HG03039 (cell line): ENCODE results near the gene ZFAND3.

ENCODE experiments used
- ATAC-seq: cut with Tn5 transposase; IDR thresholded peaks from one replicate; pipeline ENCODE4 v1.9.1; 2021; ENCODE audit warnings: mild to moderate bottlenecking, moderate library complexity; ENCODE audit not compliant: unreplicated experiment

ZFAND3 gene

DNA sequence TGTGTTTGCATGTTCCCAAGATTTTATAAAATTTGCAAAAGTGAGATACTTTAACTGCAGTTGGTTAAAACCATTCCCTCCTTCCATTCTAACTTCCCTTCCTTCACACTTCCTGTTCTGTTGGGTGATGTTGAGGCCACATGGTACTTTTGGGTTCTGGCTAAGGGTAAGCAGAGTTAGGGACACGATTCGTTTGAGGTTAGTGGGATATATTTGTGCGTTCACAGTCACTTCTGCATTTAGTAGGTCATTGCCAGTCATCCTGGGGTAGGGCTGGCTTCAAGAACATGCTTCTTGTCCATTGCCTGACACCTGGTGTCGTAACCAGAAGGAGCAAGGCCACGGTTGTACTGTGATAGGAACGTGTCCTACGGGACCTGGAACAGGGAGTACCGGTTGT, 340.1 kb downstream of the ZFAND3 start:
- ATAC-seq: no peak

DNA sequence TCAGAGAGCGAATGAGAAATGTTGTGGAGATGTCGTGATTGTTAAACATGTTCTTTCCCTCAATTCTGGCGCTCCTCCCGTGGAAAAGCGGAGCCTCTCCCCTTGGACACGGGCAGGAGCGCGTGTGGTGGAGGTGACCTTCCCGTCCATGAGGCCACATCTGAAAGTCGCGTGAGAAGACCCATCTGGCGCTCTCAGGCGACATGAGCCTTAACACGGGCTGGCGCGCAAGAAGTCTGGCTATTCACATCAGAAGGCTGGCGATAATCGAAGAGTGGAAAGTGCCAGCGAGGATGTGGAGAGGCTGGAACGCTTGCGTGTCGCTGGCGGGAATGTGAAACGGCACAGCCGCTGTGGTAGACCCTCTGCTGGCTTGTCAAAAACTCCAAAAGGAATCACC, 341.3 kb downstream of the ZFAND3 start:
- ATAC-seq: no peak

DNA sequence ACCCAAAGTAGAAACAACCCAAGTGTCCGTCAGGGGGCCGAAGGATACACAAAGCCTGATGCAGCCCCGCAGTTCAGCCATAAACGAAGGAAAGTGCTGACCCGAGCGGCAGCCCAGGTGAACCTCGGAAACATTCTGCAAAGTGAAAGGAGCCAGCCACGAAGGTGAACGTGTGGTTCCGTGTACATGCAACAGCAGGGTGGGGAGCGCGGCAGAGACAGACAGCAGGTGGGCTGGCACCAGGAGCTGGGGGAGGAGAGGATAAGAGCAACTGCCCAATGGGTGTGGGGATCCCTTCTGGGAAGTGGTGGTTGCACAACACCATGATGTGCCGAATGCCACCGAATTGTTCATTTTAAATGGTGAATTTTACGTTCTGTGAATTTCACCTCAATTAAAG, 341.8 kb downstream of the ZFAND3 start:
- ATAC-seq: no peak

- ATAC-seq: no peak
These were observed 342.4 kb downstream of the ZFAND3 start for GRCh38 chr6:38161754-38162492.

DNA sequence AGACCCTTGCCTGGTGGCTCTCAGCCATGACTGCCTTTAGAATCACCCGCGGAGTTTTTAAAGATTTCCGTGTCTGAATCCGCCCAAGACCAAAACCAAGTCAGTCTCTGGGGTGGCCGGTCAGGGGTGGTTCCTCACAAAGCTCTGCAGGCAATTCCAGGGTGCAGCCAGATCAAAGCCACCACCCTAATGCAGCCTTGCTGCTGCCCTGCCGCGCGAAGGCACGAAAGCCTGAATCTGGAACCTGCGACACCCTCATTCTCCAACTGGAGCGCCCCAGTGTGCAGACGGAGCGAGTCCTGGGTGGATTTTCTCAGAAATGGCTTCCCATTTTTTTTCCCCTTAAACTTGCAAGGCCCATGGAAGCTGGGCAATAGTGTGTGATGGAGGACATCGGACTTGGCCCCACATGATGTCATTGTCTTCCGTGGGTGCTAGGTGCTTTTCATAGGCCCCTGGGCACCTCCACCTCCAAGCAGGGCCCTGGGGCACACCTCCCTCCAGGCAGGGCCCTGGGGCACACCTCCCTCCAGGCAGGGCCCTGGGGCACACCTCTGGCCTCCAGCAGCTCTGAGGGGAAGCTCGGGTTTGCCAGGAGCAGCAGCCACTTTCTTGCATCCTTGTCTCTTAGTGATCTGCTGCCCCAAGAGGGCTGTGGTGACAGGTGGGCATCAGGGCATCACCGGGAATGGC, 343.1 kb downstream of the ZFAND3 start:
- ATAC-seq: no peak

DNA sequence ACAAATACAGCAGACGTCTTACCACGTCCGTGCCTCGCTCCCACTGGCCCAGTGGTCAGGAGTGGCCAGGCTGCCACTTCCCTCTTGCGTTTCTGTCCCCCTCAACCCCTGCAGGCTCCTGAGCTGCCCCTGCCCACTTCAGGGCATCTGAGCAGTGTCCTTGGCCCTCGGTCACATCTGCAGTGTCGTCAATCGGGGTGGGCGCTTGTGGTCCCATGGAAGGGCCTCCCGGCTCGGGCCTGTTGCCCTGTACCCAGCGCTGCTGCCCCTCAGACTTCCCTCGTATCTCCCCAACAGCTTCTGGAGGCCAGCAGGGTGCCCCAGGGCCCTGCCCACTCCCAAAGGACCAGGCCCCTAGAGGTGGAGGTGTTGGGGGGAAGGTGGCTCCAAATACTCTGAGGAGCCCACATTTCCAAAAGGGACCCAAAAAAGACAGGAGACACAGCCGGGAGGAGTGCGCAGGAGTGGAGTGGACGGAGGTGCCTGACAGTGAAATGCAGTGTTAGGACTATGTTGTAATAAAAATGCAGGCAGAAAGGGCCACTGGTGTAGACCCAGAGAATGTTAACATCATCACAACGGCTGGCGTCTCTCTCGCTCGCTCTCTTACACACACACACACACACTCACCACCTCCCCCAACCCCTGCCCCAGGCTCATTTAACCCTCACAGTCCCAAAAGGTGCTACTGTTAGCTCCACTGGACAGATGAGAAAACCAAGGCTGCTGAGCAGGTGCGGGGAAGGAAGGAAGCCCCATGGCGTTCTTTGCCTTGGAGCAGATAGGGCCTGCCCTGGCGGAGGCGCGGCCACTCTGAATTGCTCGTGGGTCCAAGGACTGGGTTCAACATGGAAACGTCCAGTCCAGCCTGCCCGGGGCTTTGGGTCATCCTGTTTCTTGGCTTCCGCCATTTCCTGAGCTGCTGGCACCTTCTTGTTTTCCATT, 343.9 kb downstream of the ZFAND3 start:
- ATAC-seq: no peak

- no peak for ATAC-seq
These were observed 344.6 kb downstream of the ZFAND3 start for GRCh38 chr6:38164131-38164481.

DNA sequence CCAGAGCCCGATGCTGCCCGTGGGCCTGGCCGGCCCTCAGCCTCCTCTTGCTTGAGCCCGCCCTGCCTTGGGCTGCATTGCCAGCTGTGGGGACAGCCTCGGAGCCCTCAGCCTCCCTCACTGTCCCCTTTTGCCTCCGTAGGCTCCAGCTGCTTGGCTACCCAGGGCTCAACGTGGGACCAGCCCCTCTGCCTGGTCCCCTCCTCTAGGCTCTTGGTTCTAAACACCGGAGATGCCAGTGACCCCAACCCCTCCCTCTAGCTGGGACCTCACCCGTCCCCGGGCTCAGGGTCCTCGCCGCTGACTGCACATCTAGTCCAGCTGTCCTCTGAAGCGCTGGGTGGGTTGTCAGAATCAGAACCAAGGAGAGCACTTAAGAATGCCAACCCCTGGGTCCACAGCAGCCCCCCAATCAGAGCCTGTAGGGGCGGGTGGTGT, 345.2 kb downstream of the ZFAND3 start:
- no peak for ATAC-seq

GRCh38 chr6:38166411-38167240, 347.1 kb downstream of the ZFAND3 start:
- no peak for ATAC-seq

GRCh38 chr6:38167598-38167997, 348.1 kb downstream of the ZFAND3 start:
- ATAC-seq: no peak

DNA sequence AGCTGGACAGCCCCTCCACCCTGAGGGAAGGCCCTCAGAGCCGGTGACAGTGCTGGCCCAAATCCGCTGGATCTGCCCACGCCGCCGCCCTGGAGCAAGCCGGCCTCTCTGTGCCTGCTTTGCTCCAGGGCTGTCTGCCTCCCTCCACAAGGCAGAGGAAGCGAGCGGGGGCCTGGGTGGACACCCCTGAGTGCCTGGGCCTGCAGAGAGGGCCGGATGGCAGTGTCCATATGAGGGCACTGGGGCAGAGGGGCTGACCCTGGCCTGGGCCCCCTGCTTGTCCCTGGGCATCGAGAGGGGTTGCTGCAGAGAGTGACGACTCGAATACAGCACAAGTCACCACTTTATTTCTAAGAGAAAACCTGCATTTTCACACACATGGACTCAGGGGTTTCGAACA, 348.6 kb downstream of the ZFAND3 start:
- ATAC-seq: no peak

- no peak for ATAC-seq
These were observed 349.2 kb downstream of the ZFAND3 start for GRCh38 chr6:38168699-38169098.

- no peak for ATAC-seq
These were observed 349.9 kb downstream of the ZFAND3 start for GRCh38 chr6:38169221-38169976.

- no peak for ATAC-seq
These were observed 350.5 kb downstream of the ZFAND3 start for GRCh38 chr6:38169977-38170526.

- ATAC-seq: no peak
These were observed 351.3 kb downstream of the ZFAND3 start for GRCh38 chr6:38170666-38171355.

DNA sequence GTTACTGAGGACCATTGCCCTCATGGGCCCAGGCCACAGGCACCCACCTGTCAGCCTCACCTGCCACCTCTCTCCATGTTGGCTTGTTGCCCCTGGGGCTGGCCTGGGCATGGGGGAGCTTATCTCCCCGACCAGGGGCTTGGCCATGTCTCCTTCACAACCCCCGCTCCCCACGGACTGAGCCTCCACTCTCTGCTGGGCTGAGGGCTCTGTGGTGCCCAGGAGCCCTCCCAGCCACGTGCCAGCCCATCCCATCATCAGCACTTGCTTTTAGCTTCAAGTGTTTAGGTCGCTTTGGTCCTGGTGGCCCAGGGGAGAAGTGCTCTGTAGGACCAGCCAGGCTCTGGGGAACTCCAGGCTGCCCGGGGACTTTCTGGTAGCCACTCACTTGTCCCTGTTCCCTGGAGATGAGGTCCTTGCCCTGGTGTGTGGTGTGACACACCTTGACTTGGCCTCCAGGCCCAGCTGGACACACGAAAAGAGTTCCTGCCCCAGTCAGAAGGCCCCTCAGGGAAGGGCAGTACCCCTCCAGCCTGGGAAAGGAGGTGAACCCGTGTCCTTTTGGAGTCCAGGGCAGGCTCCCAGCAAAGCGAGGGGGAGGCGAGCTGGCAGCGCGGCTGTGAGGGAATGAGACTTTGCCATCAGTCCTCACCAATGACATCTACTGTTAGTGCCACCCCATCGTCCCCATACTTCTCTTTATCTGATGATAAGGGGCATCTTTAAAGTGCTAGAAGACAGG, 352.6 kb downstream of the ZFAND3 start:
- ATAC-seq: no peak

DNA sequence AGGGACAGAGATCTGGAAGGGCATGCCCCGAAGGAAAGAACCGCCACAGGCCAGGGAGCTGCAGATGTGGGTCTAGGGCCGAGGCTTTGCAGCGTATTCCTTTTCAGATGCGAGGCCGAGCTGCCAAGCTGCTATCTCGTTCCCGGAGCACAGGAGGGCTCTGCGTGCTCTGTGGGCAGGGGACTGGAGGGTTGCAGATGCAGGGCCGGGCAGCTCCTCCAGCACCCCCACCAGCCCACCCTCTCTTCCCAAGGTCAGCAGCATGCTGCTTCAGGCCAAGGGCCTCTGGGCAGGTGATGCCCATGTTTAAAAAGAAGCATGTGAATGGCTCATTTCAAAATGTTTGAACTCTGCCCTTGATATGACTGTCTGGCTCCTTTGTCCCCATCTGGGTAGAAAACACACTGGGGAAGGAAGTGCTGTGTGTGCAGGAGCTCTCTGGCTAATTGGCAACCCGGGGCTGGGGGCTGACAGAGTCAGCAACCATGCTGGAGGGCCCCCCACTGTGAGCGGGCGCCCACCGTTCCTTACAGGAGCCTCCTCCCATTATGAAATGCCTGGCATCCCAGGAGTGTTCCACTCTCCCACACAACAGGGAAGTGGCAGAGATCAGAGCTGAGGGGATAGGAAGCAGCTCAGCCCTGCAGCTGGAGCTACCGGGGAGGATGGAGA, 353.3 kb downstream of the ZFAND3 start:
- no peak for ATAC-seq

- no peak for ATAC-seq
These were observed 354.4 kb downstream of the ZFAND3 start for GRCh38 chr6:38173909-38174308.
